GM11168 (cell line): ENCODE data around the gene KRT86.

Source experiments
- in situ Hi-C: fragments of 300-500 bp; cut with MboI; formaldehyde crosslinking; loops from one replicate; pipeline ENCODE4 v1.12.0; 2022; ENCODE audit warnings: low sequenced_read_pairs; ENCODE audit not compliant: unreplicated experiment

Gene KRT86

DNA sequence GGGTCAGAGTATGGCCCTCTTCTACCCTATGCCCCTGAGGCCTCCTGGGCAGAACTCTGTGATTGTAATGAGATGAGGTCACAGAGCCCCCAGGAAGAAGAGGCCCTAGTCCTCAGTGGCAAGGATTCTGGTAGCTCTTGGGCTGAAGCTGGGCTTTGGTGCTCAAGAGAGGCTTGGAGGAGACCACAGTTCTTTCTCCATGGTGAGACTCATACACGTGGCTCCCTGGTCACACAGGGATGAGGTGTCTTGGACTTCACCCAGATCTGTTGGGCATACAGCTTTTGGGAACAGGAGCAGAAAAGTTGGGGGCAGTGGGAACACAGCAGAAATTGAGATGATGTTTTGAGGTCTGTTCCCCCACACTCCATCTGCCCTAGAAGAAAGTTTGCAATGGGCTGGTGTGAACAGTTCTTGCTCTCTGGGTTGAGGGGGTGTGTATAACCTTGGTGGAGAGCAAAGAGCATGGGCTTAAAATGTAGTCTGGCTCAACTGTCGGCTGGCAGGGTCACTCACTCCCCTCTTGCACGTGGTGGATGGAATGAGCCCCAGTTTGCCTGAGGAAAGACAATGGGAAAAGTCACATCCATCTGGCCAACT is at the start of gene KRT86:
Gene KRT86, plus strand, starts transcription at position 125 of the 600 bp plus-strand sequence. CDS start 27,272 bp downstream, outside the sequence.
- in situ Hi-C loops = no loop called here

DNA sequence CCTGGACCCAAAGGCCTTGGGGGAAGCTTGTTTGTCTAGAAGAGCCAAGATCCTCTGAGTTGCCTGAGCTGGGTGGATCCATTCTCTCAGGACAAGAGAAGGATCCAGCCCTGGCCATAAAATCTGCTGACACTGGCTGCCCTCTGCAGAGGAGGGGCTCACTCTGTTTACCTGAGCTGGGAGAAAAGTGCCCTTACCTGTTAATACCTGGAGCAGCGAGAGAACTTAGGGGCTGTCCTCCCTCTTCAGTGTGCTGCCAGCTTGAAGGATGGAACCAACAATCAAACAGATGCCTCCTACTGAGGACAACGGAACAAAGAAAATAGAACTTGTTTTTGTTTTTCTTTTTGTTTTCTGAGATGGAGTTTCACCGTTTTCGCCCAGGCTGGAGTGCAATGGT is 48.7 kb upstream of the KRT86 start:
- in situ Hi-C loops = no loop called here

DNA sequence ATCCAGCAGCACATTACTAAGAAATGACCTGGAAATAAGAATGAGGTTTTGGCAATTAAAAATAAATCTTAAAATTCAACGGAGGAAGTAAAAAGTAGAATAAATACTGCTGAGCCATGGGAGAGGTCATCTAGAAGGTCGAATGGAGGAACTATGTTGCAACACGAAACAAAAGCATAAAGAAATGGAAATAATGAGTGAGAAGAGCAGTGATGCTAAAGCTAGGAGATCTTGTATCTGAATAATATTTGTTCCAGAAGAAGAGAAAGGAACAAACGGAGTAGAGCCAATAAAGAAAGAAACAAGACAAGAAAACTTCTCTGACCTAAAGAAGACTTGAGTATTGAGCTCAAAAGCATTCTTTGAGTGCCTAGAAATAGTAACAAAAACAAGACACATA is 48.0 kb upstream of the KRT86 start:
- in situ Hi-C loops = no loop called here

DNA sequence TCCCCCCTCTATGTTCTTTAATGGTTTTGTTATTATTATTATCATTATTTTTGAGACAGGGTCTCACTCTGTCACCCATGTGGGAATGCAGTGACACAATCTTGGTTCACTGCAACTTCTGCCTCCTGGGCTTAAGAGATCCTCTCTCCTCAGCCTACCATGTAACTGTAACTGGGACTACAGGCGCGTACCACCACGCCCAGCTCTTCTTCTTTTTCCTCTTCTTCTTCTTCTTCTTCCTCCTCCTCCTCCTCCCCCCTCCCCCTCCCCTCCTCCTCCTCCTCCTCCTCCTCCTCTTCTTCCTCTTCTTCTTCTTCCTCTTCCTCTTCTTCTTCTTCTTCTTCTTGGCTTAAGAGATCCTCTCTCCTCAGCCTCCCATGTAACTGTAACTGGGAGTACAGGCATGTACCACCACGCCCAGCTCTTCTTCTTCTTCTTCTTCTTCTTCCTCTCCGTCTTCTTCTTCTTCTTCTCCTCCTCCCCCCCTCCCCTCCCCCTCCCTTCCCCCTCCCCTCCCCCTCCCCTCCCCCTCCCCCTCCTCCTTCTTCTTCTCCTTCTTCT is 46.8 kb upstream of the KRT86 start:
- in situ Hi-C loops = no loop called here

DNA sequence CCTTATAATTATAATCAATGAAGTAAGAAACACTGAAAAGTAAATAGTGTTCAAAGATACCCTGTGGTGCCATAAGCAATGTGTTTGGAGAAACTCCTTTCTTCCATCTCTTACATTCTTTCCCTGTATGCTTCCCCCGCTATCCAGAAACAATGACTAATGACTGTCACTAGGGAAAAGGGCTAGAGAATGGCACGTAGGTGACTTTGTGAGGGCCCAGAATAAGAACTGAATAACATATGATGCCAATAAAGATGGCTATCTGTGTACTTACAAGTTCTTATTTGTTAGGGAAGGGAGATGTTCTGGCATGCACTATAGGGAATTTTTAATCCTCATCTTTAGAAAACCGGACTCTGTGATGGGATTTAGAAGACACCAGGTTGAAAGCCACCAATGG is 46.1 kb upstream of the KRT86 start:
- in situ Hi-C loops = no loop called here

DNA sequence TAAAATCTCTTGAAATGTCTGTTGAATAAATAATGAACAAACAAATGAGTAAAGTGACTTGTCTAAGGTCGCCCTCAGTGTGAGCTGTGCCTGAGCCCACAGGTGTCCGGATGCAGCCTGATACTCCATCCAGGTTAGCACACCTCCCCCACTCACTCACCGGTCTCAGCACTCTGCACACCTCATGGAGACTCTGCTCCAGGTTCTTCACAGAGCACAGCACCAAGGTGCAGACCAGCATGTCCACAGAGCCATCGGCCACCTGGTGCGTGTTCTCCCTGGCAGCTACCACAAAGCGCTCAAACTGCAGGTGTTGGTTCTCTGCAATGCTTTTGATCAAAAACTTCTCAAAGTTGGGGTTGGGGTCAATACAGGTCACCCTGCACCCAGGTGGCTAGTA is 45.5 kb upstream of the KRT86 start:
- in situ Hi-C loops = no loop called here

DNA sequence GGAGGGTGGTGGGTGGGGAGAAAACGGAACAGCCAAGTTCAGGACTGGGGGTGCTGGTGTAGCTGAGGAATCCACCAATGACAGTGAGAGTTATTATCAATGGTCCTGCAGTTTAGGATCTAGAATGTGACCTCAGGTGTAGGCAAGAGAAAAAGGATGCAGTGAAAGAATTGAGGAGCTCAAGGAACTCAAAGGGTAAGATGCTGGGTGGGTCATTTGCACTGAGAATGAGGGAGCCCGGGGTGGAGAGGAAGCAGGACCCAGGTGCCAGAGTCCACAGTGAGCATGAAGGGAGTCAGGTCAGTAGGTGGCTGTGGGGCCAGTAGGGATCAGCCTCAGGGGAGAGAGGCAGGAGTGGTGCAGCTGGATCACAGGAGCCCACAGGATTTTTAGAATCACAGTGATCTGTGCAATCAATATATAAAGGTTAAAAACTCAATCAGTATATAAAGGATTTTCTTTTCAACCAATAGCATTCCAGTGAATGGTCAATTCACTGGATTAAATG is 44.6 kb upstream of the KRT86 start:
- in situ Hi-C loops = no loop called here

DNA sequence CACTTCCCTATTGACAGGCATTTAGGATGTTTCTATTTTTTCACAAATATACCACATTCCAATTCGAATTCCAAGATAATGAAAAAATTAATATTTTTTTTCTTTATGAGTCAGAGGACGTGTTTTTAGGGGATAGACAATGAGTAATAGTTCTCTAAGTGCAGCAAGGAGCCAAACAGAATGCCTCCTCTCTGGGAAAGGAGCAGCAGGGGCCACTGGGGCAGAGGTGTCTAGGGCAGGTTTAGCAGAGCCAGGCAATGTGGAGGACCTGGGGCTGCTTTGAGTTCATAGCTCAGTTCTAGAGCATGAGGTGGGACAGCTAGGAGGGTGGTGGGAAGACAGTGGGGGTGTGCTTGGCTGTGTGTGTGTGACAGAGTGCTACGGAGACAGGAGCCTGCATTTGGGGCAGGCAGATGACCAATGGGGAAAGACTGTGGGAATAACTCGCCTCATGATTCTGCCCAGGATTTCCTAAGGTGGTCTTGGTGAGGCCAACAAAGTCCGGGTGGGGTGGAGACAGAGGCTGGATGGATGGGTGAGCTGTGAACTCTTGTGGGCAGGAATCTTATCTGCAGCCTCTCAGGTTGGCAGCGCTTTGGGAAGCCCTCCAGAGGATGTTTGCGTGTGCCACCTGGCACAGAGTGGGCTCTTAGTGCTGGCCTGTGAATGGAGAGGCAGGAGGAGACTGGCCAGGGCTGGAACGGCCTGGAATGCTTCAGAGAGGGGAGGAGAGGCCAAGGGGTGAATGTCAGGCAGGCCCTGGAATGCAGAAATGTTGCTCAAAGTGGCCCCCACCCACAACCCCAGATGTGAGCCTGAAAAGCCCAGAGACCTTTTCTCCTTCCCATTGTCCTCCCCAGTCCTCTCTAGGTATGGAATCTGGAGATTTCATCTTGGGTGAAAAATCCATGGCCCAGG is 43.8 kb upstream of the KRT86 start:
- in situ Hi-C loops = no loop called here

DNA sequence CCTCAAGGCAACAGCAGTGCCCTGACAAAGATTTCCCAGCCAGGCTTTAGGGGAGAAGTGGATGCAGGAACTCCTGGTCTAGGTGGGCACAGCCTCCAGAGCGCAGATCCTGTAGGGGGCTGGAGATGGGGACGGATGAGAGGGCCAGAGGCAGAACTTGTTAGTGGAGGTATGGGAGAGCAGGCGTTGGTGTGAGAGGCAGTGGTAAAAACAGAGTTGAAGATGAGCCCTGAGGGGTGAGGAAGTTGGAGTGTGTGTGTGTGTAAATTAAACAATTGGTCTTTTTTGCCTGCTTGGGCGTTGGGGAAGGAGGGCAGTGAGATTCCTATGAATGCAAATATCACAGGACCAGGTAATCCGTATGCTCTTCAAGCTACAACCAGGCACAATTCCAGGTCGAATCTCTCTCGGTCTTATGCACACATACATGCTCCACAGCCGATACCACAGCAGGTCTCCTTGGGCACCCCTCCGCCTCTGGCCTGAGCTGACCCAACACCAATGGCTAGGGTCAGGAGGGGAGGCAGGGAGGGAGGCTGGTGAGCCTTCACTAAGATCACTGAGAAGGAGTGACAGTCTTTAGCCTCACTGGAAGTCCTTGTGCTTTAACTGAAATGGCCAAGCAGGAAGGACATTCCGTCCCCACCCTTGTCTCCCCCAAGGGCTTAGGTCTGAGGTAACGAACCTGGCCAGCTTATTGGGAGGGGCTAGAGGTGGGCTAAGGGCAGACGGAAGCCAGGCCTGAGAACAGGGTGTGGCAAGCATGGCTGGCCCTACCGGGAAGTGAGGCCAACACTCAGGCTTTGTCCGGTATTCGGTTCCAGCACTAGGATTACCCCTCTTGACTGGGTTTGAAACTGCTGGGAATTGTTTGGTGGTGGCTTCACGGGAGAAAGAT is 42.9 kb upstream of the KRT86 start:
- in situ Hi-C loops = no loop called here

DNA sequence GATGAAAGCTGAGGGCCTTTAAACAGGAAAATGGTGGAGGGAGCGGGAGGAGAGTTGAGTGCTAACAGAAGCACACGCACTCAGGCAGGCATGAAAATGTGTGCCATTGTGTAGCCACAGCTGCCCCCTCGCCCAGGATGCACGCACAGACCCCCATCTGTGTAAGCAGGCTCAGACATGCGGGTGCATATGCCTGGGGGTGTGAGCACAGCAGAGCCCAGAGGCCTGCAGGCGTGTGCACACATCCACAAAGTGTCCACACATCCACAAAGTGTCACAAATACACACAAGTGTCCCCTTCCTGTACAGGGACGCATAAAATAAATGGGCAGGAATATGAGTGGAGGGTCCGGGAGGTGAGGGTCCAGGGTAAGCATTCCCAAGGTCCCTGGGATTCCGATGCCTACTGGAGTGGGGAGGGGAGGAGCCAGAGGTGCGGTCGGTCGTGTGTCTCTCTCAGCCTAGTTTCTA is 42.2 kb upstream of the KRT86 start:
- in situ Hi-C loops = no loop called here

DNA sequence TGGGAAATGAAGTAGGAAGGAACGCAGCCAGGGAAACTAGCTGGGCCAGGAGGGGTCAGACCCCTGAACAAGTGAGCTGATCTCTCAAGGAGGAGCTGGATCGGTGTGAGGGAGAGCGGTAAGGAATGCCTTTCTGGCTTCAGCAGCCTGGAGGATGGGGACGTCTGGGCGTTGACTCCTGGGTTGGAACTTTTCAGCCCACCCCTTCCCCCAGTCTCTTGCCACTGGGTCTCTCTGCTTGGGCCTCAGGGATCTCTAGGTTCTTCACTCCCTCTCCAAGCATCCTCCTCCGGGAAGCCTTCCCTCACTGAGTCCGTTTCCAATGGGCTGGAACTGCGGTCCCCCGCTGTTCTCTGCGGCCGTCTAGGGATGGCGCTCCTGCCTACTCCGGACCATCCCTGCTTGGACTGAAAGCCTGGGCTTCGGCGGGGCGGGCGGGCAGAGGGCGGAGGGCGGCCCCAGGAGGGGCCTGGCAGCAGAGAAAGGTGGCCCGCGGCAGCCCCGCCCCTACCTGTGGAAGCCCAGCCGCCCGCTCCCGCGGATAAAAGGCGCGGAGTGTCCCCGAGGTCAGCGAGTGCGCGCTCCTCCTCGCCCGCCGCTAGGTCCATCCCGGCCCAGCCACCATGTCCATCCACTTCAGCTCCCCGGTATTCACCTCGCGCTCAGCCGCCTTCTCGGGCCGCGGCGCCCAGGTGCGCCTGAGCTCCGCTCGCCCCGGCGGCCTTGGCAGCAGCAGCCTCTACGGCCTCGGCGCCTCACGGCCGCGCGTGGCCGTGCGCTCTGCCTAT is 41.6 kb upstream of the KRT86 start, which contains the start of gene KRT7:
Gene KRT7, plus strand, starts transcription at position 570 of the 788 bp plus-strand sequence. Its CDS starts 54 bp downstream, at position 624.
- in situ Hi-C loops = no loop called here

DNA sequence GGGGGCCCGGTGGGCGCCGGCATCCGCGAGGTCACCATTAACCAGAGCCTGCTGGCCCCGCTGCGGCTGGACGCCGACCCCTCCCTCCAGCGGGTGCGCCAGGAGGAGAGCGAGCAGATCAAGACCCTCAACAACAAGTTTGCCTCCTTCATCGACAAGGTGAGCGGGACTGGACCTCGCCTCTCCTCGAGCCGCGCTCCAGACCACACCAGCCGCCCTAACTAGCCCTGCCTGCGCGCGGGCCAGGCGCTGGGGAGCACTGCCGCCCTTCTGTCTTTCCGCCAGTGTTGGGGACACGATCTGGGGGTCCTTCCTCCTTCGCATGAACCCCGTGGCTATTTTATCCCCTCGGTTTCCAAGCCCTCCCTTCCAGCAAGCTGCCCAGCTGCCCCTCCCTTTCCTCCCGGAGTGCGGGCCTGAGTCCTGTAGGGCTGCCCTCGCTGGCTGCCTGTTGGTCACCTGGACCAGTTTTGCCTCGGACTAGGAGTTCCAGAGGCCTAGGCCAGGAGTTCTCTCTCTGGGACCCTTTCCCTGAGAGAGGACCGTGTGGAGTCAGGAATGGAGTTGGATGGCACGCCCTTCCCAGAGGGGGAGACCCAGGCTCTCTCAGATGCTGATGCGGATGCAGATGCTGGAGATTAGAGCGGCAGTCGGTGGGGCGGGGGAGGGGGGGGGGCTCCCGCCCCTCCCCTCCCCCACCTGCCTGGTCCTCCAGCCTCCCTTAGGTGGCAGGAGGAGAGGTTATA is 40.8 kb upstream of the KRT86 start:
- in situ Hi-C loops = no loop called here

DNA sequence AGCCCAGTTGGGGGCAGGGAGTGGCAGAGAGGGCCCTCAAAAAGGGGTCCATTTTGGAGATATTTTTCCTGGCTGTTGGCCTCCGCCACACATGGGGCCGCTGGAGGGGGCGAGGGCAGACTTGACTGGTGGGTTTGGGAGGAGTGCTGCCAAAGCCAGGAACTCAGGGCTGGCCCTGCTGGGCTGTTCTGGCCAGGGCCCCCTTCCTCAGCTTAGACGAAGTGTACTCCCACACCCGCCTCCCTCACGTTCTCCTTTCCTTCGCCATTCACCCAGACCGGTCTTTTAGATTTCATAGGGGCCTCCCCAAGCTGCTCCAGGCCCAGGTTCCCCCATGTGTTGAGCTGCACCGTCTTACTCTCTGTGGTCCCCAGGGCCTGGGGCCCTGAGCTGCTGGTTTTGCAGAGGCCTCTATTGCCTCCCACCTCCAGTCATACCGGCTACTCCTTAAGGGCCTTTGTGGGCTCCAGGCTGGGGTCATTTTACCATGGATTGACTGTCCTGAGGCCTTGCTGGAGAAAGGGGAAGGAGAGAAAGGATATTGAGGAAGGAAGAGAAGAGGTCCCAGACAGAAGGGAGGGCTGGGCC is 40.1 kb upstream of the KRT86 start:
- in situ Hi-C loops = no loop called here

DNA sequence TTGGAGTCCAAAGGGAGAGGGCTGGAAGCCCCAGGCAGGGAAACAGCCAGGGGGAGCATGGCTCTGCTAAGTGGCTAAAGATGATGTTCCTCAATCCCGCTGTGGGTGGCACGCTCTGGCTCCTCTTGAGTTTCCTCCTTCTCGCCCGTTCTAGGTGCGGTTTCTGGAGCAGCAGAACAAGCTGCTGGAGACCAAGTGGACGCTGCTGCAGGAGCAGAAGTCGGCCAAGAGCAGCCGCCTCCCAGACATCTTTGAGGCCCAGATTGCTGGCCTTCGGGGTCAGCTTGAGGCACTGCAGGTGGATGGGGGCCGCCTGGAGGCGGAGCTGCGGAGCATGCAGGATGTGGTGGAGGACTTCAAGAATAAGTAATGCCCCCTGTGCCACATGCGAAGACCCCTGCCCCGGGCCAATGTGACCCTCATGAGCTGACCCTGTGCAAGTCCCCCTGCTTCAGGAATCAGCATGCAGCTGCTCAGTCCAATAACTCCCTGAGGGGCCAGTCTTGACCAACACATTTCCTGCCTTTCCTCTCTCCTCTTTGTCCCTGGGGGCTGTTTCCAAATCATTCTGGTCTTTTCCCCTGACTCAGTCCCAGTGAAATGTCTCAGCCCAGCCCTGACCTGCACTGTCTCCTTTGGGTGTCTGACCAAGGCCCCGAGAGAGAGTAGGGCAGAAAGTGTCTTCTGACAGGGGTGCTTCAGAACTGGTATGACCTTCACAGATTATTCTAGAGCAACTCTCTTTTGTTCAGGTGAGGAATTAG is 39.3 kb upstream of the KRT86 start:
- in situ Hi-C loops = no loop called here

DNA sequence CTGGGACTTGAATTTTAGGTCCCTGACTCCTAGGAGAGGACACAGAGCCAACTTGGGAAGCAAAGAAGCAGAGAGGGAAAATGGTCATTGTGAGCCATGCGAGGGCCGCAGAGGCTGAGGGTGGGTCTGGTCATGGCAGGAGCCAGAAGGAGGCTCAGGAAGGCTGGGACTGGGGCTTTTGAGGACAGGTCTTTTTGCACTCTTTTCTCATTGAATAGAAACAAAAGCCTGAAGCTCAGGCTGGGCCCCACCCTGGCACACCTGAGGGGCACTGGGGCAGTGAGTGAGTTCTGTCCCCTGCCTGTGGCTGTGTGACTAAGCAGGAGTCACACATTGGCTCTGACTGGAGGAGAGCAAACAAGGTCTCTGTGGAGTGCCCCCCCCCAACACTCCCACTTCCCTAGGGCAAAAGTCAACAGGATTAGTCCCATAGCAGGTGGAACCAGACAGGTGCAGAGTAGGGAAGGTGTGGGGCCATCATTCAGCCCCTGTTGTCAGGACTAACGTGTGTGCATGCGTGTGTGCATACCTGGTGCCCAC is 38.6 kb upstream of the KRT86 start:
- in situ Hi-C loops = no loop called here

DNA sequence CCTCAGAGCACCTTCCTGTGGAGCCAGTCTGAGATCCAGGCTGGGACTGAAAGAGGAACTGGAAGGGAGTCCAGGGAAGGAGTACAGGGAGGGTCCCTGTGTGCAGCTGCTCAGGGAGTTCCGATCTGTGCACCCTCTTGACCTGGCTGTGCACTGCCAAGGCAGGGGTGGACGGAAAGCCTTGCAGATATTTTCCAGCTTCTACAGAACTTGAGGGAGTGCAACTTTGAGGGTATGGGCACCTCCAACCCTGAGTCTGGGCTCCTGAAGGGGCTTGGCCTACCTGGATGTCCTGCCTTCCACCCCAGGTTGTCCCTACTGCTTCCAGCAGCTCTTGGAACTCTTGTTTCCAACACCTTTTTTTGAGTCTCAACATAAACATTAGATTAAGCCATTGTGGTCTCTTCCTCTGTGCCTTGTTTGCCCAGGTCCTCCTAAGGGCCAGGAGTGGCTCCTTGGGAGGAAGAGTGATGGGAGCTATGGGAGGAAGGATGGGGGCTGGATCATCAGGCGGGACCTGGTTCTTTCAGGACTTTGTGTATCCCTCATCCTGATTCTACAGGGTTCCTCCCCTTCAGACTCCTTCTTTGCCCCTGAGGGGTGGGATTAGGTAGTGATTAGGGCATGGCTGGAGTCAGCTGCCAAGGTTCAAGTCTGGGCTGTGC is 37.9 kb upstream of the KRT86 start:
- in situ Hi-C loops = no loop called here
